Measurements from ENCODE around the gene GATA3. TPM values are rescaled to one million over a fixed set of nuclear protein-coding genes. Genes with fewer than 3 reads are reported as not detected.

GATA3 gene
- total RNA-seq, 1 donor = not detected

- no peak overlapping the region for H3K4me2 ChIP-seq (ENCODE audit: insufficient read depth, low read length)
- H3K79me2 ChIP-seq (ENCODE audit: insufficient read depth, low read length) = no peaks in the 10 kb centered on the region
- H3K36me3 ChIP-seq (ENCODE audit: insufficient read depth, low read length) = no peaks in the 10 kb centered on the region
- H3K4me3 ChIP-seq (ENCODE audit: insufficient read depth, low read length) = no peak overlapping the region
- H3K9me3 ChIP-seq (ENCODE audit: low read depth, low read length) = no peaks in the 10 kb centered on the region
- H4K20me1 ChIP-seq (ENCODE audit: insufficient read depth, low read length) = no peaks in the 10 kb centered on the region
- TF ChIP-seq CTCF (IDR thresholded peaks at IDR 0.05; ENCODE audit: extremely low read depth, low read depth, low read length) = no peak
- DNase-seq (ENCODE audit: insufficient read length, low spot score, missing footprints) = no peak
- no peak overlapping the region for H3K27ac ChIP-seq (ENCODE audit: low read depth, low read length)
- no peak overlapping the region for H2AFZ ChIP-seq (ENCODE audit: low read length)
- H3K27me3 ChIP-seq (ENCODE audit: insufficient read depth, low read length) = no peaks in the 10 kb centered on the region
- no peaks in the 10 kb centered on the region for H3K4me1 ChIP-seq (ENCODE audit: insufficient read depth, low read length)
Observed at GRCh38 chr10:8076933-8077332, 22.4 kb downstream of the GATA3 start.

GRCh38 chr10:8078027-8078426 is 23.5 kb downstream of the GATA3 start:
- Histone ChIP-seq H4K20me1 (ENCODE audit: insufficient read depth, low read length) (no peaks in the 10 kb centered on the region), H3K4me1 (ENCODE audit: insufficient read depth, low read length) (no peaks in the 10 kb centered on the region), H3K4me2 (ENCODE audit: insufficient read depth, low read length) (no peak overlapping the region), H3K9me3 (ENCODE audit: low read depth, low read length) (no peaks in the 10 kb centered on the region), H3K4me3 (ENCODE audit: insufficient read depth, low read length) (no peak overlapping the region), H3K27ac (ENCODE audit: low read depth, low read length) (no peak overlapping the region), H2AFZ (ENCODE audit: low read length) (no peak overlapping the region), H3K27me3 (ENCODE audit: insufficient read depth, low read length) (no peaks in the 10 kb centered on the region), H3K36me3 (ENCODE audit: insufficient read depth, low read length) (no peaks in the 10 kb centered on the region), H3K79me2 (ENCODE audit: insufficient read depth, low read length) (no peaks in the 10 kb centered on the region)
- TF ChIP-seq CTCF (IDR thresholded peaks at IDR 0.05; ENCODE audit: extremely low read depth, low read depth, low read length) = no peak
- DNase-seq (ENCODE audit: insufficient read length, low spot score, missing footprints) = no peak

- TF ChIP-seq CTCF (IDR thresholded peaks at IDR 0.05; ENCODE audit: extremely low read depth, low read depth, low read length) = no peak
- Histone ChIP-seq H3K79me2 (ENCODE audit: insufficient read depth, low read length) (no peaks in the 10 kb centered on the region), H3K4me1 (ENCODE audit: insufficient read depth, low read length) (no peaks in the 10 kb centered on the region), H4K20me1 (ENCODE audit: insufficient read depth, low read length) (no peaks in the 10 kb centered on the region), H3K4me3 (ENCODE audit: insufficient read depth, low read length) (no peak overlapping the region), H3K36me3 (ENCODE audit: insufficient read depth, low read length) (no peaks in the 10 kb centered on the region), H2AFZ (ENCODE audit: low read length) (no peak overlapping the region), H3K9me3 (ENCODE audit: low read depth, low read length) (no peaks in the 10 kb centered on the region), H3K4me2 (ENCODE audit: insufficient read depth, low read length) (no peak overlapping the region), H3K27me3 (ENCODE audit: insufficient read depth, low read length) (no peaks in the 10 kb centered on the region), H3K27ac (ENCODE audit: low read depth, low read length) (no peak overlapping the region)
- DNase-seq (ENCODE audit: insufficient read length, low spot score, missing footprints) = no peak
Observed at GRCh38 chr10:8079126-8079525, 24.6 kb downstream of the GATA3 start.

- H2AFZ ChIP-seq (ENCODE audit: low read length) = no peak overlapping the region
- TF ChIP-seq CTCF (IDR thresholded peaks at IDR 0.05; ENCODE audit: extremely low read depth, low read depth, low read length) = no peak
- no peaks in the 10 kb centered on the region for H3K36me3 ChIP-seq (ENCODE audit: insufficient read depth, low read length)
- no peak overlapping the region for H3K4me2 ChIP-seq (ENCODE audit: insufficient read depth, low read length)
- H3K27me3 ChIP-seq (ENCODE audit: insufficient read depth, low read length) = no peaks in the 10 kb centered on the region
- H3K27ac ChIP-seq (ENCODE audit: low read depth, low read length) = no peak overlapping the region
- no peak for DNase-seq (ENCODE audit: insufficient read length, low spot score, missing footprints)
- no peaks in the 10 kb centered on the region for H3K9me3 ChIP-seq (ENCODE audit: low read depth, low read length)
- H3K4me3 ChIP-seq (ENCODE audit: insufficient read depth, low read length) = no peak overlapping the region
- no peaks in the 10 kb centered on the region for H3K79me2 ChIP-seq (ENCODE audit: insufficient read depth, low read length)
- H4K20me1 ChIP-seq (ENCODE audit: insufficient read depth, low read length) = no peaks in the 10 kb centered on the region
- no peaks in the 10 kb centered on the region for H3K4me1 ChIP-seq (ENCODE audit: insufficient read depth, low read length)
Observed at GRCh38 chr10:8084799-8085198, 30.3 kb downstream of the GATA3 start.
